Measurements from ENCODE around the gene SRRT.
"Not testable (repeated sequence)": the region's sequence is repeated elsewhere in the genome, so short reads cannot be mapped to it uniquely, and the experiment has no call there.

SRRT gene

GRCh38 chr7:100840470-100841100, 34.3 kb upstream of the SRRT start:
- DNase-seq (ENCODE audit: low spot score) = no peak
- no peak for TF ChIP-seq CTCF (IDR thresholded peaks at IDR 0.05; ENCODE audit: extremely low read depth, missing control alignments)

GRCh38 chr7:100847360-100847759, 27.5 kb upstream of the SRRT start:
- no peak for DNase-seq (ENCODE audit: low spot score)
- TF ChIP-seq CTCF (IDR thresholded peaks at IDR 0.05; ENCODE audit: extremely low read depth, missing control alignments) = no peak

GRCh38 chr7:100852048-100852872, 22.6 kb upstream of the SRRT start, which contains the start of gene SLC12A9:
Gene SLC12A9, plus strand, starts transcription at chr7:100852713. Its CDS starts 1,485 bp downstream, at chr7:100854198.
- peak; percentile 93 for TF ChIP-seq CTCF (IDR thresholded peaks at IDR 0.05; ENCODE audit: extremely low read depth, missing control alignments)
- DNase-seq (ENCODE audit: low spot score) = peak; percentile 95

- DNase-seq (ENCODE audit: low spot score) = peak; percentile 20
- TF ChIP-seq CTCF (IDR thresholded peaks at IDR 0.05; ENCODE audit: extremely low read depth, missing control alignments) = no peak
Observed at GRCh38 chr7:100854146-100854895, 20.6 kb upstream of the SRRT start.

GRCh38 chr7:100854899-100855298, 20.0 kb upstream of the SRRT start:
- DNase-seq (ENCODE audit: low spot score) = not testable (repeated sequence)

GRCh38 chr7:100855515-100855914, 19.4 kb upstream of the SRRT start:
- TF ChIP-seq CTCF (IDR thresholded peaks at IDR 0.05; ENCODE audit: extremely low read depth, missing control alignments) = no peak
- DNase-seq (ENCODE audit: low spot score) = no peak

GRCh38 chr7:100856871-100857282, 18.0 kb upstream of the SRRT start:
- no peak for TF ChIP-seq CTCF (IDR thresholded peaks at IDR 0.05; ENCODE audit: extremely low read depth, missing control alignments)
- no peak for DNase-seq (ENCODE audit: low spot score)

Measured in GM20000 (cell line).